ENCODE results near the gene PACSIN1. TPM values are rescaled to one million over a fixed set of nuclear protein-coding genes. Genes with fewer than 3 reads are reported as not detected.

Gene PACSIN1
- total RNA-seq, 2 experiments from 2014 or later, result 0.11 to 0.13 TPM

GRCh38 chr6:34536251-34536958 lies 70.5 kb downstream of the PACSIN1 start:
- CTCF ChIA-PET, result no interaction called here
- POLR2A ChIA-PET, result no interaction called here

DNA sequence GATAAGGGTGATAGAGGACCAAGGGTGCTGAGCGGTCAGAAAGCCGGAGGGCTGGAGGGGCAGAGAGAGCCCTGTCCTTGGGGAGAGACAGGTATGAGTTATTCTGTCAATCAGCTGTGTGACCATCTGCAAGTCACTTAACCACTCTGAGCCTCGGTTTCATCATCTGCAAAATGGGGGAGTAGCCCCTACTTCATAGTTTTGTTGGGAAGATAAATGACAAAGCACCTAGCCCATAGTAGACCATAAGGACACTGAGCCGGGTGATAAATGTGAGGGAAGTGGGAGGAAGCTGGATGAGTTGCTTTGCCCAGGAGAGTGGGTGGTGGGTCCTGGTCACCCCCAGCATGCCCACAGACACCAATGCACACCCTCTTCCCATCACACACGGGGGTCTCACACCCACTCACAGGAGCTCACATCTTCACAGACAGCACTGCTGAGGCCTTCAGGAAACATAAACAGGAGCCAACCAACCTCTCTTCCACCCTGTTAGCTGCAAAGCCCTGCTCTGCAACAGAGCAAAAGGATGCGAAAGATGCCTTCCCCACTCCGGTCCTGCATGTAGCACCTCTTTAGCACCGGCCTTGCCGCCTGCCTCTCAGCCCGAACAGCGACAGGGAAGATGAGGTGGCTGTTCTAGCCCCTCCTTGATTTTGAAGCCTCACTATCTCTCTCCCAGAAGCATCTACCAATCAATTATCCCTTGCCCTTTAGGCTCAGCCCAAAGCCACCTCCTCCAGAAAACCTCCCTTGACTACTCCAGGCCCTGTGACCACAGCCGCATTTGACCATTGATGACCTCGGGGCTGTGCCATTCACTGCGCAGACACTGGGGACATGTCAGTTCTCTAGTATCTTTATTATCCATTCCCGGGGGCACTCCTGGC lies 71.3 kb downstream of the PACSIN1 start:
- CTCF ChIA-PET, result no interaction called here
- POLR2A ChIA-PET, result no interaction called here

DNA sequence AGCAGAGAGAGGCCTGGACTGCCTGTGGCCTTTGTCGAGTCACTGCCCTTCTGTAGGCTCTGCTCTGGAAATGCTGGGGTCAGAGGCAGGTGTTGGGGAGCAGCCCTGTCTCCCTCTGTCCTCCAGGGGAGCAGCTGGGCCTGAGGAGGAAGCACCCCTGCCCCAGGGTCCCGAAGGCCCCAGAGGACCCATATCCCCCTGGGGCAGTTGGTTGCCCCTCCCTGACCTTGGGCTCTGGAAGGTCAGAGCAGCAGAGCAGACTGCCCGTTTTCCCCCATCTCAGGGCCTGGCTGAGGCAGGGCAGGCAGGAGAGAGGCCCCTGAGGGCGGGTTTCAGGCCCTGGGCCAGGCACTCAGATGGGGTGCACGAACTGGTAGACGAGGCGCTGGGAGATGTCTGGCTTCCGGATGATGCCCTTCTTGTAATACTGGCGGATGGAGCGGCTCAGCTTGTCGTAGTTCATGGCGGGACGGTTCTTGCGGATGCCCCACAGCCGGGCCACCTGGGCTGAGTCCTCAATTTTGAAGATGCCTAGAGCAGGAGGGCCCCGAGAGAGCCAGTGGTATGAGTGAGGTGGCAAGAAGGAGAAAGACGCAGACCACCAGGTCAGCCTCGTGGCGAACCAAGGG lies 72.2 kb downstream of the PACSIN1 start:
- ChIA-PET CTCF (no interaction called here), POLR2A (no interaction called here)

DNA sequence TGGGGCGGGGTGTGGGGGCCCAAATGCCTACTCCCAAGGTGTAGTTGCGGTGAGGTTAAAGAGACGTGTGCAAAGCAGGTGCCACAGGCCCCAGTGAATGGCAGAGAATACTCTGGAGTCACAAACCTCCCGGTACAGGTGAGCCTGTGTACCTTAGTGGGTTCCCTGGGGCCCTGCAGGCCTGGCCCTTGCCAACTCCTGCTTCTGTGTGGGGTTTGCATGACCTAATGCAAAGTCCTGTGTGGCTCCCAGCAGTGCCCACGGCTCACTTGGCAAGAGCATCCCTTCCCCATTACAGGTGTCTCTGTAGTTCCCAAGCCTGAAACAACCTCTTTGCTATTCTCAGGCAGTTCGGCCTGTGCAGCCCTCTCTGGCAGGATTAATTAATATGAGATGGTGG lies 72.7 kb downstream of the PACSIN1 start:
- CTCF ChIA-PET, result no interaction called here
- POLR2A ChIA-PET, result no interaction called here

GRCh38 chr6:34539181-34539580 lies 73.3 kb downstream of the PACSIN1 start:
- ChIA-PET POLR2A (no interaction called here), CTCF (no interaction called here)

DNA sequence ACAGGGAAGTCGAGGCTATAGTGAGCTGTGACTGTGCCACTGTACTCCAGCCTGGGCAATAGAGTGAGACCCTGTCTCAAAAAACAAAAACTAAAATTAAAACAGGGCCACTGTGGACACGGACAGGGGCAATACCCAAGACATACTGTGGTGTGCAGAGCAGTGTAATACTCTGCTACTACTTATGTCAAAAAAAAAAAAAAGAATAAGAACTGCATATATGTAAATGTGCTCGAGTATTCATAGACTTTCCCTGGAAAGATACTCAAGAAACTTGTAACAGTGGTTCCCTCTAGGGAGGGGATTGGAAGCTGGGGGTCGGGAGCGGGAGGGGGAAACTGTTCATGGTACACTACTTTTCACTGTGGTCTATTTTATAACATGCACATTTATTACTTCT lies 74.3 kb downstream of the PACSIN1 start:
- POLR2A ChIA-PET, result no interaction called here
- CTCF ChIA-PET, result interaction anchor here (0.7 kb wide), 1 partner anchor 961 kb away, joined by 5 read pairs; no protein-coding TSS in a partner anchor

DNA sequence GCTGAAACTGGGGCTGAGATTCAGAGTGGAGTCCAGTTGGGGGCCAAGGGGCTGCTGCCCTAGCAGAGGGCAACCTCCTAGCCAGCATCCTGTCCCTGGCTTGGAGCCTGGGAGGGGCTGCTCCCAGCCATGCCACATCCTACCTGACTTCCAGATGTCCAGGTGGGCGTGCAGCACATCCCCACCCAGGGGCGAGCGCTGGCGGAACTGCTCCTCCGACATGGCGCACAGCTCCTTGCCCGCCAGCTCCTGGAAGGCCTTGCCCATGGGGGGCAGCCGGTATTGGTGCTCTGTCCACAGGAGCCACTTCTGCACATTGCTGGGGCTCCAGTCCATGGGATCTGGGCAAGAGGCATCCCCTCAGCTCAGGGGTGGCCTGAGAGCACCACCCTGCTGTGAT lies 75.0 kb downstream of the PACSIN1 start:
- POLR2A ChIA-PET, result no interaction called here
- CTCF ChIA-PET, result interaction anchor here (0.7 kb wide), 1 partner anchor 962 kb away, joined by 5 read pairs; no protein-coding TSS in a partner anchor

GRCh38 chr6:34543421-34543820 lies 77.5 kb downstream of the PACSIN1 start:
- ChIA-PET CTCF (no interaction called here), POLR2A (no interaction called here)

DNA sequence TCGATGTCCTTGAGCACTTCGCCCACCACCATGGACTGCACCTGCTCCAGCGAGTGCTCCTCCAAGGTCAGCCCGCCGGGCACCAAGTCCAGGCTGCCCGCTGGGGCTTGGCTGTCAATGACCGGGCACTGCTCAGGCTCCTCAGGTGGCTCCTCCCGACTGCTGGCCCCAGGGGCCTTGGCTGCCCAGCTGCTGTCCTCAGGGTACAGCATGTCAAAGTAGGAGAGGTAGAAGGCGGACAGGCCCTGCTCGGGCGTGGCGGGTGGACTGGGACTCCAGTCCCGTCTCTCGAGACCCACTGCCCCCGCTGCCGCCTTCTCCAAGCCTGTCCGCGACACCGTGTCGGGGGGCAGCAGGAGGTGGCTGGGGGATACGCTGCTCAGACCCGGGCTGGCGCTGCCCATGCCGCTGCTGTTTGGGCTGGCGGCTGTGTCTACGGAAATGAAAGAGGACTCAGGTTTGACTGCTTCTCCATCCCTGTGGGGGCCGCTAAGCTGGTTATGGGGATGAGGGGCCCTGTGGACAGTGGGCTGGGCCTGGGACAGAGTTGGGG lies 78.3 kb downstream of the PACSIN1 start:
- ChIA-PET CTCF (no interaction called here), POLR2A (no interaction called here)

DNA sequence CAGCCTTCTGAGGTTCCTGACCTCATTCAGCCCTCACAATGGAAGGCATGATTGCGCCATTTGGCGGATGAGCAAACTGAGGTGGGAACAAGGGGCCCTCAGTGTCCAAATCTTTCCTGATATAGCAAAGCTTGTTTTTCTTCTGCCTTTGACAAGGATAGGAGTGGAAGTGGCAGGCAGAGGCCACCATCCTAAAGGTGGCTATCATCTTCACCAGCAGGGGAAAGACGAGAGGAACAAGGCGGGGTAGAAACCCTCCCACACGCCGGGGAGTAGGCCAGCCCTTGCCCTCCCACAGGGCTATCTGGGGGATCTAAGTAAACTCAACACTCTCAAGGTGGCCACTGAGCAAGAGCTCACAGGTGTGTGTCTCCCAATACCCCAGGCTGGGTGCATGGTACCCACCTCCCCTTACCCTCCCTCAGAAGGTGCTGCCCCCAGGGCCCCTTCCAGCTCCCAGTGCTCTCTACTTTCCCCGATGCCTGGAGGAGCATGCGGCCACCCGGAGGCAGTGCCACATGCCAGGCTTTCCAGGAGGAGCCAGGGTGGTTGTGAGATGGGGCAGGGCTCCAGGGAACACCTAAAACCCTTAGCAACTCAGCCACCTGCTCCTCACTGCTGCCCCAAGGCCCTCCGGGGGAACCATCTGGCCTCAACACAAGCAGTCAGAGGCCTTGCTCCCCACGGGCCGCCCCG lies 79.0 kb downstream of the PACSIN1 start:
- ChIA-PET POLR2A (no interaction called here), CTCF (no interaction called here)

DNA sequence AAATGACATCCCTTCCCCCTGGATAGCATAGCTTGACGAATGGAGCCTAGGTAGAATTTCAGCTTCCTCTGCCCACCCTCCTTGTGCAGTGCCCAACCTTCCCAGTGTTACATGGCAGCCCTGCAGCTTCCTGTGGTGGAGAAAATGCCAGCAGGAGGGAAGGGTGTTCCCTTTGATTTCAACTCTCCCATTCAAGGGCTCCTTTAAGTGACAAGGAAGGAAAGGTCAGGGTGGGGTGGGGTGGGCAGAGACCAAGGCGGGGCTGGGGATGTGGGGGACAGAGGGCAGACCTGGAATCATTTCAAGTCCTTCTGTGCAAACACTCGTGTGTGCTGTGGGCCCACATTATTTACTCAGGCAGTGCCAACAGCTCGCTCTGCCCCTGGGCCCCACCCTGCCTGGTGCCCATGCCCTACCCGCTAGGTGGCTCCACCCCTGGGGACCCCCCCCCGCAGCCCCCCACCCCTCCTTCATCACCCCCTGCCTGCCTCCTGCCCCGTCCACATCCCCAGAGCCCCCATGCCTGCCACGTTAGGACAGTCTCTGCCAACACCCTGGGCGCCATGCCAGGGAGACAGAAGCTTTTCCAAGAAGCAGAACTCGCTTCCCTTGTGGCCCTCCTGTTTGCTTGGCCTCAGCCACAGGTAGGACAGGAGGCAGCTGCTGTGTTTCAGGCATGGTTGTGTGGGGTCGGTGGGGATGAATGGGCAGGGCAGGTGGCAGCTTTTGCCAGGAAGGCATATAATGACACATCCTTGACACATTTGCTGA lies 80.9 kb downstream of the PACSIN1 start:
- ChIA-PET CTCF (no interaction called here), POLR2A (no interaction called here)

DNA sequence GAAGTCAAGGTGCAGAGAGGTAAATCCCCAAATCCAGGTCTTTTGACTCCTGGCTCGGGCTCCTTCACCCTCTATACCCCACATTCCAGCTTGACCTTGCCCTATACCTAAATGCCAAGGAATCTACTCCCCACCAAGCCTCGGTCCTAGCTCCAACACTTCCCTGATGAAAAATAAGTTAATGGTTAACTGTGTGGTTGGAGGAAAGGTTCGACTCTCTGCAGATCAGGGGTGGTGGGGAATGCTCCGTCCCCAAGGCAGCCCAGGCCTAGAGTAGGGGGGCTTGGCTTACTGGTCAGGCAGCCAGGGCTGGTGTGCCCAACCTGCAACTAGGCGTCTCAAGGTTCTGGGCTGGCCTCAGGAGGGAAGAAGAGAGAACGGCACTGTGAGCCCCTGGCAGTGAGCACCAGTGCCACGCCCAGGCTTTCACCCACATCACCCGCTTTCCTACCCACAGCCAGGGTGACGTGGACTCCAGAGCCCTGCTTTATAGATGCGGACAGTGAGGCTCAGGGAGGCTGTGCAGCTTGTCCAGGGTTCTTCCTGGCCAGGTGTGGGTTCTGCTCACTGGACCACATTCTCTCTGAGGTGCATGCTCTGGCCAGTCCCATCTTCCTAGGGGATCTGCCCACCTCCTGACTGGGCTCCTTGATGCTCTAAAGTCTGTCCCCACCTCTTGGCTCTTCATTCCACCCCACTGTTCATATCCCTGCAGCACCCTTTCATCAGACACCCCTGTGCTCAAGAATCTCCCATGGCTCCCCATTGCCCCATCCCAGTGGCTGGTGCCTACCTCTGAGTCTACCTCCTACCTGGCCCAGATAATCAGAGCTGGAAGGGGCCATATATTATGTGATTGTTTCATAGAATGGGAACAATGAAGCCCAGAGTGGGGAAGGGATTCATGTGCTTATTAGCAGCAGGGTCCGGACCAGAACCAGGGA lies 82.1 kb downstream of the PACSIN1 start:
- ChIA-PET CTCF (no interaction called here), POLR2A (no interaction called here)

- ChIA-PET POLR2A (no interaction called here), CTCF (no interaction called here)
Observed at GRCh38 chr6:34549026-34549803, 83.3 kb downstream of the PACSIN1 start.

- ChIA-PET CTCF (no interaction called here), POLR2A (no interaction called here)
Observed at GRCh38 chr6:34549804-34550202, 83.9 kb downstream of the PACSIN1 start.

DNA sequence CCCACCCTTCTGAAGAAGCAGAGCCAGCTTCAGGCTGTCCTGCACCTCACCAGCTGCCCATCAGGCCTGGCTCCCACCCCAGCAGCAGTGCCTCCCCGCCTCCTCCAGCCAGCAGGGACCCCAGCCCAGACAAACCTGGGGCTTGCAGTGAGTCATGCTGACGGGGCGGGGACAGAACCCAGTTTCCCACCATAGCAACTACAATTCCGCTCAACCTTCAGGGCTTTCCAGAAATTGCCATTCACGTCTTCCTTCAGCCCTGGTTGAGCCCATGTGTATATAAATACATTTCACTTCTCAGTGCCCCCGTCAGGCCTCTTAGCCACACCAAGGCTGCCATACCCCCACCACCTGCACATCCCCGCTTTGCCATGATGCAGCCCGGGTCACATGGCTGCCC lies 85.8 kb downstream of the PACSIN1 start:
- ChIA-PET CTCF (no interaction called here), POLR2A (no interaction called here)

DNA sequence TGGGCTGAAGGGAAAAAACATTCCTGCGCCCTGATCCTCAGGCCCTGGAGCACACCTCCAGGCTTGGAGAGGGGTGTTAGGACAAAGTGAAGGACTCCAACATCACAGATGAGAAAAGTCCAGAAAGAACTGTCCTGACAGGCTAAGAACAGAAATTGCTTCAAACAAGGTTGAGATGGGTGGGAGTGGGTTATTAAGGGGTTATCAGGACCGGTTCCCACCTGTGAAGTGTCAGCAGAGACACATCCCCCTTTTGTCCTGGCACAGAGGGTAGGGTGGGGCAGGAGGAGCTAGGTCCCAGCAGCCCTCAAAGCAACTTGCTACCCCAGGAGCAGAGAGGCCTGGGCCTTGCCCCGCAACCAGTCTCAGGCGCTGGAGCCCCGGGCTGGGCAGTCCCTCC lies 86.7 kb downstream of the PACSIN1 start:
- ChIA-PET CTCF (no interaction called here), POLR2A (no interaction called here)

GRCh38 chr6:34553146-34553545 lies 87.3 kb downstream of the PACSIN1 start:
- CTCF ChIA-PET, result no interaction called here
- POLR2A ChIA-PET, result no interaction called here

DNA sequence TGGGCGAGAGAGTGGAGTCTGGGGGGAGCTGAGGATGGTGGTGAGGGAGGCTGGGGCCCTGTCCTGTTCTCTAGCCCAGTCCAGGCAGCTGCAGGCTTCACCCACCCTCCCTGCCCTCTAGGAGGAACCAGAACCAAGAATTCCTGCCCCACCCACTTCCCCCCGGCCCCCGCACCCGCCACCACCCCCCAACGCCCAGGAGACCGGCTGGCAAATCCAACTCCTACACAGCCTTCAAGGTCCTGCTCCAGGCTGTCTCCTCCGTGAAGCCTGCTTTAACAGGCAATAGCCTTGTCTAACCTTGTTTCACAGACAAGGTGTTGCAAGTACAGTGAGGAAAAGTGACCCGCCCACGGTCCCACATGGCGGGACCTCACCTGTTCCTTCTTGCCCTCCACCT lies 87.9 kb downstream of the PACSIN1 start:
- ChIA-PET POLR2A (no interaction called here), CTCF (no interaction called here)
